GM21529 (cell line): ENCODE measurements around the gene OR51B2.
"Not testable (repeated sequence)": the region's sequence is repeated elsewhere in the genome, so short reads cannot be mapped to it uniquely, and the experiment has no call there.

ENCODE experiments used
- ATAC-seq: cut with Tn5 transposase; IDR thresholded peaks from one replicate; pipeline ENCODE4 v1.9.1; 2021; ENCODE audit not compliant: unreplicated experiment

OR51B2 gene

GRCh38 chr11:5313326-5314023 is 10.6 kb downstream of the OR51B2 start:
- not testable (repeated sequence) for ATAC-seq

- ATAC-seq = no peak
Observed at GRCh38 chr11:5310423-5310822, 13.7 kb downstream of the OR51B2 start.

- ATAC-seq = no peak
Observed at GRCh38 chr11:5307256-5308019, 16.7 kb downstream of the OR51B2 start.

GRCh38 chr11:5304046-5304445 is 20.1 kb downstream of the OR51B2 start:
- no peak for ATAC-seq

DNA sequence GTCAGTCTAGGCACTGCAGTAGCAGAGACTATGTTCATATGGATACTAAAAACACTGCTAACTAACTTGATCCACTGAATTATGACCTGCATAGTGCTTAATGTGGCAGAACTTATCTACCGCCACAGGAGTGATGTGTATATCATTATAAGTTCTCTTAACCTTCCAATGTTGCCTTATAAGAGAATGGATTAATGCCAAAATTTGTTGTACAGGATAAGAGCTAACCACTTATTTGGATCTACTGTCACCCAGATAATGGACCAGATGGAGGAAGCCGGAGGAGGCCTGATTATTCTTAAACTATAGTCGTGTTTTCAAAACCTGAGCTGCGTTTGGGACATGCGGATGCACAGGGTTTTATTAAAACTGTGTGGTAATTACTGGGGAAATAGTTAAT is 20.5 kb downstream of the OR51B2 start:
- no peak for ATAC-seq

DNA sequence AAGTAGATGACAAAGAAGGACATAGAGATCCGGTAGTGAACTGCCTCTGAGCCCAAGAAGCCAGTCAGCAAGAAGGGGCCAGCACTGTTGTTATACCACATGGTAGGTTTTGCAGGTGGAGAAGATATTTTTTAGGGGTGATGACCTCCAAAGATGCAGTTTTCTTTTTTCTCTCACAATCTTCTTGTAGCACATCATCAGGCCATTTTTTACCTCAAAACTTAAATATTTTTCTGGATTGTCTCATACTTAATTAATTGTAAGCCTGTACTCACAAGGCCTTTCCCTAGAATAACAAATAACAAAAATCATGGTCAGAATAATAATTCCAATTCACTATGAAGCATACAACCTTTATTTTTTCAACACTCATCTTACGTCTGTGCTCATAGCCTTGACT is 22.3 kb downstream of the OR51B2 start, which contains the start of gene OR51B4:
Gene OR51B4, minus strand, starts transcription at position 101 of the 400 bp plus-strand sequence. Its CDS starts 0 bp downstream, at position 101.
- ATAC-seq = no peak

DNA sequence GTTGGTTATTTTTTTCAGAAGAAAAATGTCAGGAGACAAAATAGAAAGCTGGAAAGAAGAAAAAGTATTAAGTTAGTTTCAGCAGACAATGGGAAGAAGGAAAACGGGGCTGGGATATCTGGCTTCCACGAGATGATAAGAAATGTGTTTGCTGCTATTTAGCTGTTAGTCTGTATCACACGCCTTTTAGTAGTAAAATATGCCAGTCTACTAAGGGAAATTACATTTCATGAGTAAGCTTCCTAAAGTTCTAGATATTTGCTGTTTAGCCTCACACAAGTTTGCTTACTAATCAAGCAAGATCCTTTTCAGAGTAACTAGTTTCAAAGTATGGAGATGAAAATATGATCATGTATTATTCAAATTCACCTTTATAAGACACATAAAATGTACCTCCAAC is 23.8 kb downstream of the OR51B2 start:
- no peak for ATAC-seq

GRCh38 chr11:5298451-5298850 is 25.6 kb downstream of the OR51B2 start:
- no peak for ATAC-seq

DNA sequence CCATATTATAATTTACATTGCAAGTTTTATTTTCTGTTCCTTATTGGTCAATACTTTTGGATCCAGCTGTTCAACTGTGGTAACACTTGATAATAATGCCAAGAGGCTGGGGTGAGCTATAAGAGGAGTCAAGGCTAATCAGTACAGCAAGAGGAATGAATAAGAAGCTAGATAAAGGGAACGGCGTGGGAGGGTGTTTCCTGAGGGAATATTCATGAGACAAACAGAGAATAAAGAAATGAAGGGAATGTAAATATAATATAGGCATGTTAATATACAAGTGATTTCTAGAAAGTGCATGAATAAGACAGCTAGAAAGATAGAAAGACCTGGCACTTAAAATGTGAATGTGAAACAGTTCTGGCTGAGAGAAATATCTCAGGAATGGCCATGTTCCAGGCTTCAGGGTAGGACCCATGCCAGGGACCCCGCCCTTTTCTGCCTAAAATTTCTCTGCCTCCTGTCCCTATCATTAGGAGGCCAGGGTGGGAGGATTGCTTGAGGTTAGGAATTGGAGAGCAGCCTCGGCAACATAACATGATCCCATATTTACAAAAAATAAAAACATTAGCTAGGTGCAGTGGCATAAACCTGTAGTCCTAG is 26.3 kb downstream of the OR51B2 start:
- no peak for ATAC-seq

- not testable (repeated sequence) for ATAC-seq
Observed at GRCh38 chr11:5294342-5294995, 29.6 kb downstream of the OR51B2 start.

- ATAC-seq = no peak
Observed at GRCh38 chr11:5293028-5293427, 31.1 kb downstream of the OR51B2 start.

DNA sequence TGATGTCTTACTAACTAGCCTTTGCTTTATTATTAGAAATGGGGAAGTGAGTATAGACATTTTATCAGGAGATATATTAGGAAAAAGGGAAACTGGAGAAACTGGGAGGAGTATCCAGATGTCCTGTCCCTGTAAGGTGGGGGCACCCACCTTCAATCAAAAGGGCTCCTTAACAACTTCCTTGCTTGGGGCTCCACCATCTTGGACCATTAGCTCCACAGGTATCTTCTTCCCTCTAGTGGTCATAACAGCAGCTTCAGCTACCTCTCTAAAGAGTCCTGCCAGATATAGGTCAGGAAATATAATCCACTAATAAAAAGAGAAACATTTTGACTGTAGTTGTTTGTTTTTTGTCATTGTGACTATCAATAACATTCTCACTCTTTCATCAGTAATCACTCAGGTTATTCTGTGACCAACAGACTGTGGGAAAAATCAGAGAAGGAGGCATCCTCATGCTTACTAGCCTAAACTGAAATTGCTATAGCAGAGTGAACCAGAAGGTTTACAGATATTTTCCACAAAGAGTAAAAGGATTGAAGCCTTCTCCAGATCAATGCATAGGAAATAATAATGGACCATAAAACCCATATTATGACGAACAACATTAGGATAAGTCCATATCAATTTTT is 32.8 kb downstream of the OR51B2 start:
- ATAC-seq = peak; percentile 97

GRCh38 chr11:5290106-5290505 is 34.0 kb downstream of the OR51B2 start:
- ATAC-seq = no peak

- no peak for ATAC-seq
Observed at GRCh38 chr11:5289696-5290095, 34.4 kb downstream of the OR51B2 start.

- ATAC-seq = no peak
Observed at GRCh38 chr11:5288906-5289550, 35.1 kb downstream of the OR51B2 start.

DNA sequence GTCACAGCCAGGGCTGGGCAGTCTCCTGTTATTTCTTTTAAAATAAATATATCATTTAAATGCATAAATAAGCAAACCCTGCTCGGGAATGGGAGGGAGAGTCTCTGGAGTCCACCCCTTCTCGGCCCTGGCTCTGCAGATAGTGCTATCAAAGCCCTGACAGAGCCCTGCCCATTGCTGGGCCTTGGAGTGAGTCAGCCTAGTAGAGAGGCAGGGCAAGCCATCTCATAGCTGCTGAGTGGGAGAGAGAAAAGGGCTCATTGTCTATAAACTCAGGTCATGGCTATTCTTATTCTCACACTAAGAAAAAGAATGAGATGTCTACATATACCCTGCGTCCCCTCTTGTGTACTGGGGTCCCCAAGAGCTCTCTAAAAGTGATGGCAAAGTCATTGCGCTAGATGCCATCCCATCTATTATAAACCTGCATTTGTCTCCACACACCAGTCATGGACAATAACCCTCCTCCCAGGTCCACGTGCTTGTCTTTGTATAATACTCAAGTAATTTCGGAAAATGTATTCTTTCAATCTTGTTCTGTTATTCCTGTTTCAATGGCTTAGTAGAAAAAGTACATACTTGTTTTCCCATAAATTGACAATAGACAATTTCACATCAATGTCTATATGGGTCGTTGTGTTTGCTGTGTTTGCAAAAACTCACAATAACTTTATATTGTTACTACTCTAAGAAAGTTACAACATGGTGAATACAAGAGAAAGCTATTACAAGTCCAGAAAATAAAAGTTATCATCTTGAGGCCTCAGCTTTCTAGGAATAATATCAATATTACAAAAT is 35.8 kb downstream of the OR51B2 start:
- no peak for ATAC-seq

DNA sequence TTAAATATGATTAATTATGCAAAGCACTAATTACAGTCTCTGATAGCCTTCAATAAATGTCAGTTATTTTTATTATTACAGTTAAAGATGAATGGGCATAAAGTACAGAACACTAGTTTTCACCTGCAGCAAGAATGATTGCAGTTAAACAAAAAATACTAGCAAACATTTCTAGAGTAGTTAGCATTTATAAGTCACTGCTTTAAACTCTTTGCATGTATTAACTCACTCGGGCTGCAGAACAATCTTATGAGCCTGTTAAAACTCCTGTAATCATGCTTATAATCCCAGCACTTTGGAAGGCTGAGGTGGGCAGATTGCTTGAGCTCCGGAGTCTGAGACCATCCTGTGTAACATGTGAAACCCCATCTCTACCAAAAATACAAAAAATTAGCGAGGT is 37.2 kb downstream of the OR51B2 start:
- ATAC-seq = no peak

DNA sequence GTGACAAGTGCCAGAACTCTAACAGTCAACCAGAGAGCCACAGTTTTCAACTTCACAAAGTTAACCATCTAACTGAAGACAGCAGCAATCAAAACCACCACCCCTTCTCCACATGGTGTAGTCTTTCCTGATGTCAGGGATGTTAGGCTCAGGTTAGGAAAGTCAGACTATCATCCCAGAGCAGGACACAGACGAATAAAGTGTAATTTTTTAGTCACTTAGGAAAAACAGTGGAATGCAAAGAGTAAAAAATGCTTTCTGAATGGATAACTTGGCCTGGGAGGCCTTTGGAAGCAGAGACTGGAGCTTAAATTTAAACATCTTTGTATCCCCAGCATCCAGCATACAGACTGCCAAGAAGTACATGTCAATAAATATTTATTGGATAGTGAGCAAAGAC is 37.7 kb downstream of the OR51B2 start:
- ATAC-seq = no peak

DNA sequence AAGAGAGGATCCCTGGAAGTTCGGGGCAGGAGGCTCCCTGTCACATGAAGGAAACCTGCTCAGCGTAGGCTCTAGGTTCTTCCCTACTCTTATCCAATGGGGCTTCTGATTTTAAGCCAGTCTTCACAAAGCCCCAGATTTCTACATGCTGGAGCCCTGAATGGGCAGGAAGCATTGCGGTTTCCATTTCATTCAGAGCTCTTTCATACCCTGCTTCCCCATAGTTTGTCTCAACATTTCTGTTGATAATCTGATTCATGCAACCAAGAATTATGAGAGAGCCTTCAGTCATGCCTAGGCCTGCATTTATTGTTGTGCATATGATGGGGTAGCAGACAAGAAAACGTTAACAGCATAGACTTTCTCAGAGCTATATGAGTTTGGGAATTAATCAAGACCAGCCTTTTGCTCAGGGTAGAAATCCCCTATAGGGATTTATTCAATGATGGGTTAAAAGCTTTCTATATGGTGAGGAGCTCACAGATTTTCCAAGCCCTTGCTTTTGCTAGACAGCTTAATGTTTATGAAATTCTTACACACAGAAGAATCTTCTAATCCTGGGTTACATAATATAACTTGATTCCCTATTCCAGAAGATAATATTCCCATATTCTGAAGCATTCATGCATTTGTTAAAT is 38.3 kb downstream of the OR51B2 start:
- no peak for ATAC-seq
